GM18909 (cell line): ENCODE results near the gene MTG2.

ENCODE experiments used
- ATAC-seq: cut with Tn5 transposase; IDR thresholded peaks from one replicate; pipeline ENCODE4 v1.9.1; 2021; ENCODE audit warnings: mild to moderate bottlenecking; ENCODE audit not compliant: unreplicated experiment, poor library complexity

MTG2 gene

GRCh38 chr20:62160253-62160652 lies 22.6 kb upstream of the MTG2 start:
- no peak for ATAC-seq

GRCh38 chr20:62160876-62161275 lies 22.0 kb upstream of the MTG2 start:
- ATAC-seq: no peak

GRCh38 chr20:62161347-62161746 lies 21.5 kb upstream of the MTG2 start:
- no peak for ATAC-seq

DNA sequence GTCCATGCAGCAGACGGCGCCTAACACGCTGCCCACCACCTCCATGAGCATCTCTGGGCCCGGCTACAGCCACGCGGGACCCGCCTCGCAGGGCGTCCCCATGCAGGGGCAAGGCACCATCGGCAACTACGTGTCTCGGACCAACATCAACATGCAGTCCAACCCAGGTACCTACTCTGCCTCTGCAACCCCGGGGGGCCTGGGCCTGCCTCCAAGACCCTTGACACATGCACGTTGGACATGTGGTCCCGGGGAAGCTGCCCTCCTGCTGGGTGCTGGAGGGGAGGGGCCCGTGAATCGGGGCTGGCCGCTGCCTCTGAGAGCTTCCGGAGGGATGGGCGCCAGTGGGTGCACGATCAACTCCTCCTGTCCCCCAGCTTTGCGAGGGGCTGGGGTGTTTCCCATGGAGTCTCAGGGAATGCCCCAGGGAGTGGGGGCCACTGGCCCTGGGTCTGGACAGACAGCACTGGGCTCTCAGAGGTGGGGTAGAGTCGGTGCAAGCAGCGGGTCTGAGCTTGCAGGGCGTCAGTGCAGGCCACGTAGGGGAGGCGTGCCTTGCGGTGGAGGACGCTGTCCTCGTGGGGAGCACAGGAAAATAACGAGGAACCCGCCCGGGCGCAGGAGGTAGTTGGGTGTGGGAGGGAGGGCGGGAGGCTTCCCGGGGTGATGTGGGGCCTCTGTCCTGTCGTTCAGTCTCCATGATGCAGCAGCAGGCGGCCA lies 19.9 kb upstream of the MTG2 start:
- ATAC-seq: no peak

DNA sequence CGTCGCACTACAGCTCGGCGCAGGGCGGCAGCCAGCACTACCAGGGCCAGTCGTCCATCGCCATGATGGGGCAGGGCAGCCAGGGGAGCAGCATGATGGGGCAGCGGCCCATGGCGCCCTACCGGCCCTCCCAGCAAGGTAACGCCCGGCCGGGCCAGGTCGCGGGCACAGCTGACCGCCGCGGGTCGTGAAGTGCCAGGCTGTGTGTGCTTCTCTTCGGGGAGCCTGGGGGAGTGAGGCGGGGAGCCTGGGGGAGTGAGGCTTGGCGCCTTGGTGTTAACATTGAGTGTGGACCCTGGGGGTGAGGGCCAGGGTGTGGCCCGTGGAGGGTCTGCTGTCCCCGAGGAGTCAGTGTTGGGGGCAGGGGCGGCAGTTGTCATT lies 19.4 kb upstream of the MTG2 start:
- no peak for ATAC-seq

DNA sequence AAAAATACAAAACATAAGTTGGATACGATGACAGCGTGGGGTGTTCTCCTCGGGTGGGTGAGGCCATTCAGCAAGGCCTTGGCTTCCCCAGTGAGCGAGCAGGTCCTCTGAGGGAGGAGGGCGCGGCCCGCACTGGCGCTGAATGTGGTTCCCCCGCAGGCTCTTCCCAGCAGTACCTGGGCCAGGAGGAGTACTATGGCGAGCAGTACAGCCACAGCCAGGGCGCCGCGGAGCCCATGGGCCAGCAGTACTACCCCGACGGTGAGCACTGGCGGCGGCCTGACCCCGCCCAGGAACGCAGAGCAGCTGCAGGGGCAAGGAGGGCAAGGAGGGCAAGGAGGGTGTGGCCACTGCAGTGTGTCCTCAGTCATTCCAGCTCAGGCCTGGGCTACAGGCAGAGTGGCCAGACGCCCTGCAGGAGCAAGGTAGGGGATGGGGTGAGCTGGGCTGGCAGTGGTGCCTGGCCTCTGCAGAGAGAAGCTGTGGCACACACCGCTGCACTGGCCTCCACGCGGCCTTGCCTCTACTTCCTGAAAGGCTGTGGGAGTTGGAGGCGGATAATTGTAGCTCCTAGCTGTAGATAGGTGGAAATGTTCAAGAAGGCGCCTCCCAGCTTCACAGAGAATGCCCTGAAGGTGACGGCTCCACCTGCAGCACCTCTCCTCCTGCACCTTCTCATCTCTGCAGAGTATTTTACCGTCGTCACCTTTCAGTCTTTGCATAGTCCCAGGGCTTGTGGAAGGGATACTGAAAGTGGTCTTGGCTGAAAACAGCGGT lies 18.7 kb upstream of the MTG2 start:
- ATAC-seq: no peak

DNA sequence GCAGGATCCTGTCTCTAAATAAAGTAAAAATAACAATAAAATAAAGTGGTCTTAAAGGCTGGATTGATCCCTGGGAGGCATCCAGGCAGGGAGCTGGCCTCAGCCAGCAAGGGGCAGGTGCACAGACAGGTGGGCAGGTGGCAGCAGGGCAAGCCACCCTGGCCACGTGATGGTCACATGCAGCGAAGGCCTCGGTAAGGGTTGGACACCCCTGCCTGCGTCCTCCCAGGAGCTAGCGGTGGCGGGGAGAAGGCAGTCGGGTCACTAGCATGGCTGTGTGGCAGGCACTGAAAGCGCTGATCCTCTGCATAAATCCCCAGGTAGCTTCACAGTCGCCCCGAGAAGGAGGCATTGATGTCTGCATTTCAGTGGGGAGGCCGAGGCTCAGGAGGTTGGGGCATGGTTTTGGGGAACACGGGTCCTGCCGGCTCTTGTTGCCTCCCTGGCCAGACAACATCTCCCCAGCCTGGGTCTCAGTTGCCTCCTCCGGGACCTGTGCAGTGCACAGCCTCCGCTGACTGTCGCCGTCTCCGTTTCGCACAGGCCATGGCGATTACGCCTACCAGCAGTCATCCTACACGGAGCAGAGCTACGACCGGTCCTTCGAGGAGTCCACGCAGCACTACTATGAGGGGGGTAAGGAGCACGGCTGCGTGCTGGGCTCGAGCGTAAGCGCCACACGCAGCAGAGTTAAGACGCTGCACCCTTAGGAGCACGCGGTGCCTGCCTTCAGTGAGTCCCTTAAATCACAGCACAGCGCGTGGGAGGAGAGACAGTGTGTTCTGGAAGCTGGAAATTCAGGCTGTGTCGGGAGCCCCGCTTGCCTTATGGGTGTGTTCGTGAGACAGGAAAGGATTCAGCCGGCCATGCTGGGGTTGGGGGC lies 17.7 kb upstream of the MTG2 start:
- ATAC-seq: no peak

GRCh38 chr20:62165762-62166399 lies 16.9 kb upstream of the MTG2 start:
- ATAC-seq: no peak

- ATAC-seq: no peak
Measured at GRCh38 chr20:62167474-62167873, 15.4 kb upstream of the MTG2 start.

DNA sequence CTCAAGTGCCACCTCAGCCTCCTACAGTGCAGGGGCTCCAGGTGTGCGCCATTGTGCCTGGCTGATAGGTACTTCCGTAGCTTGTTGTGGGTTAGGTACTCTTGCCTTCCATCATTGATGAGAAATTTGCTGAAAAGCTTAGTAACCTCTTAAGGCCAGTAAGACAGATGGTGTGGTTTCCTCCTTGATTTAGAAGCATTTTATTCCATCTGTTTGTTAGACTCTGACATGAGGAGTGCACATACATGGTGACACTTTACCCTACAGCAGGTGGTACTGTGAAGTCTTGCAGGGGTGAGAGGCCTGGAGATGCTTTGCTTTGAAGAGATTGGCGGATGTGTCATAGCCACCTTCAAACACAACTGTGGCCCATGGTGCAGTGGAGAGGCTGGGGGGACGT lies 14.8 kb upstream of the MTG2 start:
- ATAC-seq: no peak

GRCh38 chr20:62168890-62169435 lies 13.9 kb upstream of the MTG2 start:
- no peak for ATAC-seq

- no peak for ATAC-seq
Measured at GRCh38 chr20:62170536-62170935, 12.3 kb upstream of the MTG2 start.

DNA sequence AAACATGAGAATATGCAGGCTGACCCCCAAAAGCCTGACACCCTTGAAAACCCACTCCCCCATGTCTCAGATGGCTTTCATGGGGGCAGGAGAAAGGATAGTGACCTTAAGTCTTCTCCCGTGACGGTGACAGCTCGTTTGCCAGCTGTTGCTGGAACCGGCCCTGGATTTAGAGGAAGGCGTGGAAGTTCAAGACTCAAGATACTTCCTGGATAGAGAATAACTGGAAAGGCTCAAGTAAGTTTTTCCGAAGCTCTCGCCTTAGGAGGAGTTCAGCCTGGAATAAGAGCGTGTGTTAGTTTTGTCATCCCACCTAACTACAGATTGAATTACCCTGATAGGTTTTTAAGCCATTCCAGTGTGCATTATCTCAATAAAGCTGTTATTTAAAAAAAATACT lies 11.6 kb upstream of the MTG2 start:
- ATAC-seq: no peak

GRCh38 chr20:62172666-62173065 lies 10.2 kb upstream of the MTG2 start:
- ATAC-seq: no peak

GRCh38 chr20:62174021-62174804 lies 8.6 kb upstream of the MTG2 start:
- ATAC-seq: no peak

DNA sequence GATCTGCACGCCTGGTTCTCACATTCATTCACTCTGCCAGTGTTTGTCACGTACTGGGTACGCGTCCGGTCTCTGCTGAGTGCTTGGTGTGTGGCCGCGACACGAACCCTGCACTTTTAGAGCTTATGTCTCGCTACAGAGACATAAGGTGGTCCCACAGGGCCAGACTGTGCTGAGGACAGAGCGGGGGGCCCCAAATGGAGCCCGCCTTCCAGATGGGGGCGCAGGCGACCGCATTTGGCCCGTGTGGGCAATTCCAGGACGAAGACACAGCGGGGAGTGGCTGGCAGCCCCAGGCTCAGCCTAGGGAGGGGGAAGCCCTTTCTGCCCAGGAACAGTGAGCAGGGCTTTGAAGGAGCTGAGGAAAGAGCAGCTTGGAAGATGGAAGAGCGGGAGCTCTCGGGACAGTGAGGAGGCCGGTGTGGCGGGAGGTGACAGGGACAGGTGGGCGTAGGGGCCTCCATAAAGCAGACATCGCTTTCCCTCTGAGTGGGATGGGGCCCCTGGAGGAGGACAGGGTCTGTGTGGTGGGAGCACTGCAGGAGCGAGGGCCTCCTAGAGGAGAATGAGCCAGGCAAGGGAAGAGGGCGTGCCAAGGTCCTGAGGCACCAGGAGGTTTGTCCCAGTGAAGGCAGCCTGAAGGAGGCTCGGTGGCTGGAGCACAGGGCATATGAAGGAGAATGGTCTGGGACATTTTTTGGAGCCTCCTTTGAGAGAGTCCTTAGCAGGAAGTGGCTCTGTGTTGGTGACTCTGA lies 7.8 kb upstream of the MTG2 start:
- ATAC-seq: no peak

DNA sequence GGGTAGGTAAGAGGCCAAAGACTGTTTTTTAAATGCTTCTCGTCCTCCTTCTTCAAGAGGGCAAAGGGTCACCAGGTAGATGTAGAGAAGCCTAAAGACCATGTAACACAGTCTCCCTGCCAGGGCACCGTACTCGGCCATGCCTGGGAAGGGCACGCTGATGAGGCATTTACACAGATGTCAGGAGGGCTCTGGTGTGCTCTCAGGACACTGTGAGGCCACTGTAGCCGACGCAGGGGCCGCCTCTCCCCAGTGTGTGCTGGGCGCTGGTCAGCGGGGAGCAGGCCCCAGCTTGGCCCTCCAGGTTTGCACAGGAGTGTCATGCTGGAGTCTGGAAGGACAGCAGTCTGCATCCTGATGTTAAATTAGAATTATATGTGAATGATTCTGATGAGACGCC lies 7.1 kb upstream of the MTG2 start:
- ATAC-seq: no peak

DNA sequence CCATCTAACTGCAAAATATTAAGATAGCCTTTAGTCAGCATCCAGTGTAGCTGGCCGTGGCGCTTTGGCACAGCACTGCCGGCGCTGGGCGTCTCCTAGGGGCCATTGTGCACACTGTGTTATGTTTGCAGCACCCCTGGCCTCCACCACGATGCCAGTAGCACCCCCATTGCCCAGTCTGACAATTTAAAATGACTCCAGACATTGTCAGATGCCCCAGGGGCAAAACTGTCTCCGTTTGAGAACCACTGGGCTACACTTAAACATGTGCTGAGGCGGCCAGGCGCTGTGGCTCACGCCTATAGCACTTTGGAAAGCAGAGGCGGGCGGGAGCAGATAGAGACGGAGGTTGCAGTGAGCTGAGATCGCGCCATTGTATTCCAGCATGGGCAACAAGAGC lies 6.0 kb upstream of the MTG2 start:
- no peak for ATAC-seq

DNA sequence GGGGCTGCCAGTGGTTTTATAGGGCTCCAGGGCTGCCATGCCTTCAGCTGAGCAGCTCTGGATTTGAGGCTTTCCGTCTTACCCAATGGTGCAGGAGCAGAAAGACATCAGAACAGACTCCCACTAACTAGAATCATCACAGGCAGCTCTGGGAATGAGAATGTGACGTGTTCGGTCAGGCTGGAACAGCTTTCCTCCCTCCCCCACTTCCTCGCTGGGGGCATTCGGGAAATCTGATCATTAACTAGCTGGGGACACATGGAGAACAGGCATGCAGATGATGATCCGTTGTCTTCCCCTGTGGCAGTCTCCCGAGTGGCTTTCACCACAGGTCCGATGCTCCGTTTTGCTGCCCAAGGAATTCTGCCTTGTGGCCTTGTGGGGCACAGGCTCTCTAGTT lies 5.5 kb upstream of the MTG2 start:
- ATAC-seq: no peak
